22Rv1 (cell line): ENCODE data around the gene ACTRT2.

ENCODE experiments used
- H3K27ac ChIP-seq: fragments of 450-650 bp; 2 replicates; pipeline ENCODE4 v1.5.1; 2017
- CTCF ChIP-seq: fragments of 450-650 bp; IDR thresholded peaks from 2 replicates; pipeline ENCODE4 v1.5.1; 2017; ENCODE audit warnings: mild to moderate bottlenecking
- ZFX ChIP-seq: fragments of 450-650 bp; IDR thresholded peaks from 2 replicates; pipeline ENCODE4 v1.6.1; 2017; ENCODE audit warnings: antibody characterized with exemption, borderline replicate concordance

ACTRT2 gene

GRCh38 chr1:3061566-3061965 lies 40.3 kb downstream of the ACTRT2 start:
- no peak overlapping the region for H3K27ac ChIP-seq
- TF ChIP-seq CTCF (no peak), ZFX (no peak)

GRCh38 chr1:3061981-3062615 lies 40.8 kb downstream of the ACTRT2 start:
- TF ChIP-seq ZFX: no peak
- no peak for TF ChIP-seq CTCF
- H3K27ac ChIP-seq: no peak overlapping the region

GRCh38 chr1:3062616-3063378 lies 41.5 kb downstream of the ACTRT2 start:
- H3K27ac ChIP-seq: no peak overlapping the region
- TF ChIP-seq ZFX (no peak), CTCF (no peak)

- no peak overlapping the region for H3K27ac ChIP-seq
- TF ChIP-seq CTCF (no peak), ZFX (no peak)
These were observed 42.4 kb downstream of the ACTRT2 start for GRCh38 chr1:3063379-3064295.

- TF ChIP-seq ZFX (no peak), CTCF (no peak)
- H3K27ac ChIP-seq: no peak overlapping the region
These were observed 43.1 kb downstream of the ACTRT2 start for GRCh38 chr1:3064296-3064850.

- no peak overlapping the region for H3K27ac ChIP-seq
- TF ChIP-seq CTCF: no peak
These were observed 43.6 kb downstream of the ACTRT2 start for GRCh38 chr1:3064901-3065300.

- H3K27ac ChIP-seq: no peak overlapping the region
- no peak for TF ChIP-seq CTCF
- no peak for TF ChIP-seq ZFX
These were observed 44.1 kb downstream of the ACTRT2 start for GRCh38 chr1:3065396-3065795.
